Measurements from ENCODE around the gene FILIP1L.

DNA sequence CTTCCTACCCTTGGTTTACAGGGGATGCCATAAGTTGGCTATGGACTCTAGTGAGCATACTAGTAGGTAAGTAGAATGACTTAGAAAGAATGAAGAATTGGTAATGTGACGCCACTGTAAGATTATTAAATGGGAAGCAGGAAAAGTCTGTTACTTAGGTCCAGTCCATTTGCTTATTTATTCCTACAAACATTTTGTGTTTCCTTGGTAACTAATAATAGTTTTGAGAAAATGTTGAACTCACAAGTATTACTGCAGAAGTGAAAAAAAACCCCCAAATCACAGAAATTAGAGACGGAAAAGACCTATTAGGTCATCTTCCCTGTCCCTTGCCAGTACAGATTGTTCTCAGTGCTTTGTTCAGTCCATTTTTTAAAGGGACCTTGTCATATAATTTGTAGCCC is 233.2 kb downstream of the FILIP1L start:
- no peak for TF ChIP-seq POLR2AphosphoS5 (IDR thresholded peaks at IDR 0.05; ENCODE audit: low read depth, low read length)
- TF ChIP-seq, protein P1, sequence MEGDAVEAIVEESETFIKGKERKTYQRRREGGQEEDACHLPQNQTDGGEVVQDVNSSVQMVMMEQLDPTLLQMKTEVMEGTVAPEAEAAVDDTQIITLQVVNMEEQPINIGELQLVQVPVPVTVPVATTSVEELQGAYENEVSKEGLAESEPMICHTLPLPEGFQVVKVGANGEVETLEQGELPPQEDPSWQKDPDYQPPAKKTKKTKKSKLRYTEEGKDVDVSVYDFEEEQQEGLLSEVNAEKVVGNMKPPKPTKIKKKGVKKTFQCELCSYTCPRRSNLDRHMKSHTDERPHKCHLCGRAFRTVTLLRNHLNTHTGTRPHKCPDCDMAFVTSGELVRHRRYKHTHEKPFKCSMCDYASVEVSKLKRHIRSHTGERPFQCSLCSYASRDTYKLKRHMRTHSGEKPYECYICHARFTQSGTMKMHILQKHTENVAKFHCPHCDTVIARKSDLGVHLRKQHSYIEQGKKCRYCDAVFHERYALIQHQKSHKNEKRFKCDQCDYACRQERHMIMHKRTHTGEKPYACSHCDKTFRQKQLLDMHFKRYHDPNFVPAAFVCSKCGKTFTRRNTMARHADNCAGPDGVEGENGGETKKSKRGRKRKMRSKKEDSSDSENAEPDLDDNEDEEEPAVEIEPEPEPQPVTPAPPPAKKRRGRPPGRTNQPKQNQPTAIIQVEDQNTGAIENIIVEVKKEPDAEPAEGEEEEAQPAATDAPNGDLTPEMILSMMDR (IDR thresholded peaks at IDR 0.05 in 2 of 3, conservative IDR thresholded peaks at IDR 0.05 in 1 of 3; ENCODE audit: borderline replicate concordance in 1 of 3, insufficient read depth in 1 of 3, low read depth in 2 of 3, low read length in 2 of 3): no peak
- TF ChIP-seq EZH2 (IDR thresholded peaks at IDR 0.05): no peak
- TF ChIP-seq, protein P2, sequence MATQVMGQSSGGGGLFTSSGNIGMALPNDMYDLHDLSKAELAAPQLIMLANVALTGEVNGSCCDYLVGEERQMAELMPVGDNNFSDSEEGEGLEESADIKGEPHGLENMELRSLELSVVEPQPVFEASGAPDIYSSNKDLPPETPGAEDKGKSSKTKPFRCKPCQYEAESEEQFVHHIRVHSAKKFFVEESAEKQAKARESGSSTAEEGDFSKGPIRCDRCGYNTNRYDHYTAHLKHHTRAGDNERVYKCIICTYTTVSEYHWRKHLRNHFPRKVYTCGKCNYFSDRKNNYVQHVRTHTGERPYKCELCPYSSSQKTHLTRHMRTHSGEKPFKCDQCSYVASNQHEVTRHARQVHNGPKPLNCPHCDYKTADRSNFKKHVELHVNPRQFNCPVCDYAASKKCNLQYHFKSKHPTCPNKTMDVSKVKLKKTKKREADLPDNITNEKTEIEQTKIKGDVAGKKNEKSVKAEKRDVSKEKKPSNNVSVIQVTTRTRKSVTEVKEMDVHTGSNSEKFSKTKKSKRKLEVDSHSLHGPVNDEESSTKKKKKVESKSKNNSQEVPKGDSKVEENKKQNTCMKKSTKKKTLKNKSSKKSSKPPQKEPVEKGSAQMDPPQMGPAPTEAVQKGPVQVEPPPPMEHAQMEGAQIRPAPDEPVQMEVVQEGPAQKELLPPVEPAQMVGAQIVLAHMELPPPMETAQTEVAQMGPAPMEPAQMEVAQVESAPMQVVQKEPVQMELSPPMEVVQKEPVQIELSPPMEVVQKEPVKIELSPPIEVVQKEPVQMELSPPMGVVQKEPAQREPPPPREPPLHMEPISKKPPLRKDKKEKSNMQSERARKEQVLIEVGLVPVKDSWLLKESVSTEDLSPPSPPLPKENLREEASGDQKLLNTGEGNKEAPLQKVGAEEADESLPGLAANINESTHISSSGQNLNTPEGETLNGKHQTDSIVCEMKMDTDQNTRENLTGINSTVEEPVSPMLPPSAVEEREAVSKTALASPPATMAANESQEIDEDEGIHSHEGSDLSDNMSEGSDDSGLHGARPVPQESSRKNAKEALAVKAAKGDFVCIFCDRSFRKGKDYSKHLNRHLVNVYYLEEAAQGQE (IDR thresholded peaks at IDR 0.05; ENCODE audit: low read depth): no peak
- TF ChIP-seq, protein P3, sequence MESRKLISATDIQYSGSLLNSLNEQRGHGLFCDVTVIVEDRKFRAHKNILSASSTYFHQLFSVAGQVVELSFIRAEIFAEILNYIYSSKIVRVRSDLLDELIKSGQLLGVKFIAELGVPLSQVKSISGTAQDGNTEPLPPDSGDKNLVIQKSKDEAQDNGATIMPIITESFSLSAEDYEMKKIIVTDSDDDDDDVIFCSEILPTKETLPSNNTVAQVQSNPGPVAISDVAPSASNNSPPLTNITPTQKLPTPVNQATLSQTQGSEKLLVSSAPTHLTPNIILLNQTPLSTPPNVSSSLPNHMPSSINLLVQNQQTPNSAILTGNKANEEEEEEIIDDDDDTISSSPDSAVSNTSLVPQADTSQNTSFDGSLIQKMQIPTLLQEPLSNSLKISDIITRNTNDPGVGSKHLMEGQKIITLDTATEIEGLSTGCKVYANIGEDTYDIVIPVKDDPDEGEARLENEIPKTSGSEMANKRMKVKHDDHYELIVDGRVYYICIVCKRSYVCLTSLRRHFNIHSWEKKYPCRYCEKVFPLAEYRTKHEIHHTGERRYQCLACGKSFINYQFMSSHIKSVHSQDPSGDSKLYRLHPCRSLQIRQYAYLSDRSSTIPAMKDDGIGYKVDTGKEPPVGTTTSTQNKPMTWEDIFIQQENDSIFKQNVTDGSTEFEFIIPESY (IDR thresholded peaks at IDR 0.05; ENCODE audit: extremely low read depth, insufficient replicate concordance, low read length): no peak
- no peak for TF ChIP-seq POLR2A (IDR thresholded peaks at IDR 0.05; ENCODE audit: borderline replicate concordance, extremely low read depth, insufficient read depth, insufficient read length)
- no peak for TF ChIP-seq JUND (IDR thresholded peaks at IDR 0.05)
- no peak for TF ChIP-seq EGR1 (IDR thresholded peaks at IDR 0.05; ENCODE audit: low read depth)
- TF ChIP-seq RAD21 (IDR thresholded peaks at IDR 0.05; ENCODE audit: low read depth): no peak
- TF ChIP-seq FOSL1 (IDR thresholded peaks at IDR 0.05; ENCODE audit: low read depth): no peak
- TF ChIP-seq SIN3A (IDR thresholded peaks at IDR 0.05; ENCODE audit: low read depth): no peak
- TF ChIP-seq, protein P4, sequence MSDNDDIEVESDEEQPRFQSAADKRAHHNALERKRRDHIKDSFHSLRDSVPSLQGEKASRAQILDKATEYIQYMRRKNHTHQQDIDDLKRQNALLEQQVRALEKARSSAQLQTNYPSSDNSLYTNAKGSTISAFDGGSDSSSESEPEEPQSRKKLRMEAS (IDR thresholded peaks at IDR 0.05): no peak
- TF ChIP-seq ZNF274 (IDR thresholded peaks at IDR 0.05; ENCODE audit: low read depth, low read length): no peak
- no peak for TF ChIP-seq CBX3 (IDR thresholded peaks at IDR 0.05; ENCODE audit: low read depth)

All from HCT116 (cell line).